GM19324 (cell line): ENCODE measurements around the gene ST7L.

Experiments used
- ATAC-seq: cut with Tn5 transposase; IDR thresholded peaks from one replicate; pipeline ENCODE4 v1.9.1; 2021; ENCODE audit warnings: mild to moderate bottlenecking, moderate library complexity; ENCODE audit not compliant: unreplicated experiment, low FRiP score

The ST7L gene

DNA sequence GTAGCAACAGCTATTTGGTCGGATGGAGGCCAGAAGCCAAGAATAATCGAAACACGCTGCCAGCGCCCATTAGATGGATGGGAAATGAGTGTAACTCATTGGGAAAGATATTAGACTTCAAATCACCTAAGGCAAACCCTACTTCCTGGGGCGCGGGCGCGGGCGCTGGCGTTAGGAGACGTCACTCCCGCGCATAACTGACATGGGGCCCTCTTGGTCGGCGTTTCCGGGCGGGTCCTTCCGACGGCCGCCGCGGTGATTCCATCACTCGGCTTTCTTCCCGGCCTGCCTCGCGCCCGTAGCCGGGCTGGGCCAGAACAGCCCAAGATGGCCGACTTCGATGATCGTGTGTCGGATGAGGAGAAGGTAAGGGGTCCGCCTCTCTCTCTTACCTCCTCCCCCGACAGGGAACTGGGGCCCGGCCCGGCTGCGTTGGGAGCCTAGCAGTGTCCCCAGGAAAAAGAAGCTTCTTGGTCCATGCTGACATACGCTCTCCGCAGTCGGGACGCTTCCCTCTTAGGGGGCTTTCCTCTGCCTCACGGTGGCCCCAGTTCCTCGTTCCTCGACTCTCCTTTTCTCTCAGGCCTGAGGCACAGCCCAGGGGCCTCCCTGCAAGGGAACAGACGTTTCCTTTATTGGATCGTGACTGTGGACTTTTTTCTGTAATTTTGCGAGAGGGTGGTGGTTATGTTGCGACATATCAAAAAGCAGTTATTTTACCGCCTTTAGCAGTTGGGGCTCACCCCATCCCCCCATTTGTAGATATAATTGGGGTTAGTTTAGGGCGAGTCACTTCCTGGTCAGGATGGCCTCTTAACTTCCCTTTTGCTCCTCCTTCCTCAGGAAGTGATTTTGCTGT is 806 bp upstream of the ST7L start, which contains the start of gene CAPZA1:
Gene CAPZA1, plus strand, starts transcription at position 315 of the 859 bp plus-strand sequence. Its CDS starts 13 bp downstream, at position 328.
- peak; percentile 82 for ATAC-seq

DNA sequence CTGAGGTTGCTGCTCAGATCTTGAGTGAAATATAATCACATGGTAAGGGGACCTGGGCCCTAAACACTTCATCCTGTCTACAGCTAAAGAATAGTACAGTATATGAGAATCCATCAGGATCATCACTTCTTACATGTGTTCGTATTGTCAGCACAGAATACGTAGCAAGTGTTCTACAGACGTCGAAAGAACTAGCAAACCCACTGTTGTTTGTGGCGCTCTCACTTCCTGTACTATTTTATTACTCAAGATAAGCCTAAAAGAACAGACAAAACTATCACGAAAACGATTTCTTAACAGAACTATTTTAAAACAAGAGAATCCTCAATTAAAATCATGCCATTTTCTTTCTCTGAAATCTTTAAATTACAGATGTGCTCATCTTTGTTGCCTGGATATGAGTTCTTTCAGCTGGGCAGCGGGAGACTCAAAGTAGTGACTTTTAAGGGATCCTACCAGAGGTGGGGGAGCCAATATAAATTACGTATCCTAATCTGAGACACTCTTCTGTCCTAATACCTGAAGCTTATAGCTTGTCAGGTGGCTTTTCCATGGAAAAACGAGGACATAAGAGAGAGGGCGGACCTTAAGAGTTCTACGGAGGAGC is 724 bp downstream of the ST7L start:
- peak; percentile 1 for ATAC-seq

DNA sequence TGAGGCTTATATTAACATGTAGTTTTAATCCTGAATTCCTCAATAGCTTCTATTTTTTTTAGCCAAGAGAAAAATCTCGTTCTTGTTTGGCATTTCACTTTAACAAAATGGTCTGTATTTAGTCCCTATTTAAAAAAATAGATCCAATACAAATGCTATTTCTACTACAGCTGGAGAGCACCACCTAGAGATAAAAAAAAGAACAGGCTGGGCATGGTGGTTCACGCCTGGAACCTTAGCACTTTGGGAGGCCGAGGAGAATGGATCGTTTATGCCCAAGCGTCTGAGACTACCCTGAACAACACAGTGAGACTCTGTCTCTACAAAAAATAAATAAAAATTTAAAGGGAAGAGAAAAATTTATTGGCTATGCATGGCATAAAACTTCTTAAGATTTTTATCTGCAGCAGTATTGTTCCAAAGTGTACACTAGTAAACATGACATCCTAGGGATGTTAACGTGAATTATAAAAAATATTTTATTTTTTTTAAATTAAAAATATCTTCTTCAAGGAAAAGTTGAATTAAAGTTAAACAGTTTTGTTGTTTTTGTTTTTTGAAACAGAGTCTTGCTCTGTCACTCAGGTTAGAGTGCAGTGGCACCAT is 4.4 kb downstream of the ST7L start:
- no peak for ATAC-seq

DNA sequence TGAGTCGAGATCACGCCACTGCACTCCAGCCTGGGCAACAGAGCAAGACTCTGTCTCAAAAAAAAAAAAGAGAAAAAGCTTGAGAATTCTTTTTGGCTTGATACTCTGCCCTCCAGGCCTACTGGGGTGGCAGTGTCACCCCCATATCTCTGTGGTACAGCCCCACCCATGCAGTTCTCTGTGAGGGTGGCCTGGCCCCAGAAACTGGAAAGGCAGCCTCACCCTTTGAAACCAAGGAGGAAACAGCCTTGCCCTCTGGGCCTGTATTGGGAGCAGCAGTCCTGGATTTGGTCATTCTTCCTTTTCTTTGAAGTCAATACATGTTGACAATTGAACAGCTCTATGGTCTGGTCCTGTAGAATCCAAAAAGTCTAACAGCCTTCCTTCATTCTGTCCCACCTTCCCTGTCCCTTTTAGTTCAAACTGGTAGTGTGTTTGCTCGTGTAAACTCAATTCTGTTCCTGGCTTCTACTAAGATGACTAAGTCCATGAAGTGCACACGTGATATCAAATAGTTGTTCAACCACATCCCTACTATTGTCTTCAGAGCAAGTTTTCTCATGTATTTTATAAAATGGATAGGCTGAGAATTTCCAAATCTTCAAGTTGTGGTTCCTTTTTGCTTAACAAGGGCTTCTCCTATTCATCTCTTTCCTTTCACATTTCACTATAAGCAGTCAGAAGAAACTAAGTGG is 13.2 kb downstream of the ST7L start:
- no peak for ATAC-seq

DNA sequence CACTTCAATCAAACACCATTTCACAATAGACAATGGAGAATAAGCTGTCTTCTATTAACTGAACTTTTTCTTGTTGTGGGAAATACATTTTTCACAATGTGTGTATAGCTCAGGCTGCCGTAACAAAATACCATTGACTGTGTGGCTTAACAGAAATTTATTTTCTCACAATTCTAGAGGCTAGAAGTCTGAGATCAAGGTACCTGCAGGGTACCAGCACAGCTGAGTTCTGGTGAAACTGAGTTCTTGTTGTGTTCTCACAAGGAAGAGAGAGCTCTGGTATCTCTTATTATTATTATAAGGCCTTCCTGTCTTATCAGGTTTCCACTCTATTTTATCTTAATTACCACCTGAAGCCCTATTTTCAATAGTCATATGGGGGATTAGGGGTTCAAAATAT is 15.4 kb downstream of the ST7L start:
- ATAC-seq: no peak

DNA sequence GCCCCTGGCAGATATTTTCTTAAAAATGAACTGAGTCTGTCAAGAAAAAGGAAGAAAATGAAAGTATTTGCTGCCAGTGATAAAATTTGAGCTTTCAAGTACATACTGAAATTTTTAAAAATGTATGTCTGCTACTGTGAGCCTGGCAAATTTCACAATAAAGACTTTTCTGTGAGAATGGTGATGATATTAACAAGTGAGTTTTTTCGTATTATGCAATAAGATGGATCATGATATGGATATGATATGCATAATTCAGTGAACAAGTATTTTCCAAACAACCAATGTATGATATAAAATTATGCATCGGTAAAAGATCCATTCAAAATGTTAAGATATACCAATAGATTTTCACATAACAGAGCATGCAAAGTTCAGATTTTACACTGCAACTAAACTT is 15.9 kb downstream of the ST7L start:
- ATAC-seq: no peak

DNA sequence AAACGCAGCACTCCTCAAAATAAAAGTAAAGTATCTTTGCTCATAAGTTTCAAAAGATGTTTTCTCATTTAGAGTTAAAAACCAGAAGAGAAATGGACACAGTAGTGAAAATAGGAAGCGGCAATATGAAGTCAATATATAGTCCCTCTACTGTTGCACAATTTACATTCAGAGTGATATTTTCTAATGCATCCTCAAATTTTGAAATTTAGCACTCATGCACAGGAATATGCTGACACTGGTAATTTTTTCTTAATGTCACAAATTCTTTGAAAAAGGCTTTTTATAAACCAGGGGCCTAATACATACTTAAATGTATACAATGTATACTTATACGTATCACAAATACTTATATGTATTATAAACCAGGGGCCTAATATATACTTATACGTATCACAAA is 19.5 kb downstream of the ST7L start:
- no peak for ATAC-seq

DNA sequence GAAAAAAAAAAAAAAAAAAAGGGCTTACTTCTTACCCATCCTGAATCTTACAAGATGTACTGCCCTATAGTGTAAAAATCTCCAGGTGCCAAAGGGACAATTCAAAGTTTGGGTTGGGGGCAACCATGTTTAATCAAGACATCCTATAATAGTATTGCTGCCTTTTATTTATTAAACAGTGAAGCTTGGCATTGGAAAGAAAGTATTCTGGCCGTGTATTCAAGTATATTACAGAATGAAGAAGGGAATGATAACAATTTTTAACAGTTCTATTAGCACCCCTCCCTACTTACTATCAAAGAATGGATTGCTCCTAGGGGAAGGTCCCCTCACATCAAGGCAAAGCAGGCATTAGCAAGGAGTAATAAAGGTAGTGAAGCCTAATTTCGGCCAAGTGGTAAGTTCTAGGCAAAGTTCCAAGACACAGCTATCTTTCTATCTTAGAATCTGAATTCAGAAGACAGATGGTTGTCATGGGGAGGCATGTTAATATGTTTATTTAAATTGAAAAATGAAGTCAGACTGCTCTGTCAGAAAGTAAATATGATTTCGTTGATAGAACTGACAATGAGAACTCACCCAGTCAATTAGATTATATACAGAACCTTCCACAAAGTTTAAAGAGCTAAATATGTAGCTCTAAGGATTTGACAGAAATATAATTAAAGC is 24.6 kb downstream of the ST7L start:
- no peak for ATAC-seq

DNA sequence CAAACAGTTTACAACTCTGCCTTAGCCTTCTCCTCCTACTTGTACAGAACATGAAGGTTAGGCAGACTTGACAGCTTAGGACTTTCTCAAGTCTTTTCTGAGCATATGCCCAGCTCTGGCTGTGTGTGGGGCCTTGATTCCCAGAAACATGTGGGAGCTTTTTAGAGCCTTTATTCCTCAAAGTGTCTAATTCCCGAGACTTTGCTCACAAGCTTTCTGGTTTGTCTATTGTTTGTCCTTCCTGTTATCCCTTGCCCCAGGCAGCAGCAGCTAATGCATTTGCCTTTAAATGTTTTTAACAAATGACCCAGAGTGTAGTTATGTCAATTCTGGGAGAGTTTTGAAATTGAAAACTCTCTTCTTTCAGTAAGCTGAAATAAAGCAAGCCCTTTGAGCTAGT is 29.2 kb downstream of the ST7L start:
- no peak for ATAC-seq

DNA sequence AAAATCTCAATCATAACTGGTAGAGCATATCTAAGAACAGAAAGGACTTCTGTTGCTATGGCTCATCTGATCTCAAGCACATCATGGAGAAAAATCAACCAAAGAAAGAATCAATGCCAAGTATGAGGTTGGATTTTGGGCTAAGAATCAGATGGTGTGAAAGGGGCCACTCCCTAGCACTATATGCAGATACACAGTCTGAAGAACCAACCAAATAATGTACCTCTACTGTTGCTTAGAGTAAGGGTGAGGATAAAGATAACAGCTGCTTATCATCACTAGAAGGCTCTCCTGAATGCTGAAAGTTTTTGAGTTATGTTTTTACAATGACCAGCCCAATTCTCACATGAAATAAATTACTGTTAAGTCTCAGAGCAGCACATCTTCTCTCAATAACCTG is 35.6 kb downstream of the ST7L start:
- ATAC-seq: no peak

DNA sequence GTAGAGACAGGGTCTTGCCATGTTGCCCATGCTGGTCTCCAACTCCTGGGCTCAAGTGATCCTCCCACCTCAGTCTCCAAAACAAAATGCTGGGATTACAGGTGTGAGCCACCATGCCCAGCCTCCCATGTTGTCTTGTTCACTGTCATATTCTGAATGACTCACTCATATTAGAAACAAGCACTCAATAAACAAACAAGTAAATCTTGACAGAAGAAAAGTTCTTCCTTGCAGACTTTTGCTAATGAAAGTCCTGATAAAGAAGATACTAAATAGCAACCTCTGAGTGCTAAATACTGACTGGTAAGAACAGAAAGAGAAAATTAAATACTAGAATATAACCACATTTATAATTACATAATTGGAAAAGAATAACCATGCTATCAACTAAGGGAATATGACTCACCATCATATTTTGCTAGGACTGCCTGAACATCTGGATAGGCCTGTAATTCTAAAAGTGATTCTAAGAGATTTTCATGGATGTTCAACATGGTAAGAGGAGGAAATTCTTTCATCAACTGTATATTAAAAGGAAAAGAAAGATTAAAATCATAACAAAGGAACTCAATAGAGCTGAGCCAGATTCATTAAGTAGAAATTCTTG is 37.3 kb downstream of the ST7L start:
- no peak for ATAC-seq

DNA sequence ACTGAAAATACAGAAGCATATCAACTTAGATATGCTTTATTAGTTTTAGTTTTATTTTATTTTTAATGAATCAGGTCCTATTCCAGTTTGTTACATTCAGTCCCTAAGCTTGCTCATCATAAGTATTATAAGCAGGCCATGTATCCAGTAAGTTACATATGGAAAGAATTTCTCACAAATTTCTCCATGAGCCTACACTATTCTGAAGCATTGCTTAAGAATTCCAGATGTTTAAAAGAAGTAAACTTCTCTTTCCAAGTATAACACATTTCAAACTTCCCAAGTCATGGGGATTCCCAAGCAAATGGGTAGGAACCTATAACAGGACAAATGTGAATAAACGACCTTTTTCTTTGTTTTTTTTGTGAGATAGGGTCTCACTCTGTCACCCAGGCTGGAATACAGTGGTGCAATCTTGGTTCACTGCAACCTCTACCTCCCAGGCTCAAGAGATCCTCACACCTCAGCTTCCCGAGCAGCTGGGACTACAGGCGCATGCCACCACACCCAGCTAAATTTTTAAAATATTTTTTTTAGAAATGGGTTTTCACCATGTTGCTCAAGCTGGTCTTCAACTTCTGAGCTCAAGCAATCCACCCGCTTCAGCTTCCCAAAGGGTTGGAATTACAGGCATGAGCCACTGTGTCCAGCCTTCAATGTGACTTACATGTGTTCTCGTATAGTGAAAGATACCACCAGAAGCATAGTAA is 39.0 kb downstream of the ST7L start:
- no peak for ATAC-seq

DNA sequence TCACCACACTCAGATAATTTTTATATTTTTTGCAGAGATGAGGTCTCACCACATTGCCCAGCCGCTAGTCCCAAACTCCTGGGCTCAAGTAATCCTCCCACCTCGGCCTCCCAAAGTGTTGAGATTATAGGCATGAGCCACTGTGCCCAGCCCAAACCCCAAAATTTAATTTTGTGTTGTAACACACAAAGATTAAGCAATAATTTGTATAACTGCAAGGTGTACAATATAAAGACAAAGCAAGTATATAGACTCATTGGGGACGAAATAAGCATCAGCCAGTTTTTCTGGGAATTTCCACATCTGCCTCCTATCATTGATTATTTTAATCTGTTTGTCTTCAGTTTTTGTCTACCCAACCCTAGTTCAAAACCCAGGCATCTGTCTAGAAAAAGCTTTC is 42.7 kb downstream of the ST7L start:
- no peak for ATAC-seq

DNA sequence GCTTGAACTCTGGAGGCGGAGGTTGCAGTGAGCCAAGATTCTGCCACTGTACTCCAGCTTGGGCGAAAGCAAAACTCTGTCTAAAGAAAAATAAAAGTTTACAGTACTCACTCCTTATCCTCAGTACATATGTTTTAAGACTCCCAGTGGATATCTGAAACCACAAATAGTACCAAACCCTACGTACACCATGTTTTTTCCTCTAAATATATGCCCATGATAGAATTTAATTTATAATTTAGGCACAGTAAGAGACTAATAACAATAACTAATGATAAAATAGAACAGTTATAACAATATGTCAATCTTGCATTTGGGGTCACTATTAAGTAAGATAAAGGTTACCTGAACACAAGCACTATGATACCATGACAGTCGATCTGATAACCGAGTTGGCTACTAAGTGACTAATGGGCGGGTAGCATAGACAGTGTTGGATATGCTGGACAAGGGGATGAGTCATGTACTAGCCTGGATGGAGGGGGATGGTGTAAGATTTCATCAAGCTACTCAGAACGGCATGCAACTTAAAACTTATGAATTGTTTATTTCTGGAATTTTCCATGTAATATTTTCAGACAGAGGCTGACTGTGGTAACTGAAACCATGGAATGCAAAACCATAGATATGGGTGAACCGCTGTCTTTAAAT is 43.7 kb downstream of the ST7L start:
- ATAC-seq: no peak

DNA sequence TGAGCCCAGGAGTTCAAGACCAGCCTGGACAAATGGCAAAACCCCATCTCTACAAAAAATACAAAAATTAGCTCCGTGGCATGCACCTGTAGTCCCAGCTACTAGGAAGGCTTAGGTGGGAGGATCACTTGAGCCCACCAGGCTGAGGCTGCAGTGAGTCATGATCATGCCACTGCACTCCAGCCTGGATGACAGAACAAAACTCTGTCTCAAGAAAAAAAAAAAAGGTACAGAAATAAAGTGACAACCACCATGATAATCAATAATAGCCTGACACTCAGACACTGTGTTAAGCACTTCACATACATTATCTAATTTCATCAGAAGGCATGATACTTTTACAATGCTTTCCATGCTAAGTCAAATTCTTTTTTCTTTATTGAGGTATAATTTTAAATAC is 53.1 kb downstream of the ST7L start:
- ATAC-seq: no peak

DNA sequence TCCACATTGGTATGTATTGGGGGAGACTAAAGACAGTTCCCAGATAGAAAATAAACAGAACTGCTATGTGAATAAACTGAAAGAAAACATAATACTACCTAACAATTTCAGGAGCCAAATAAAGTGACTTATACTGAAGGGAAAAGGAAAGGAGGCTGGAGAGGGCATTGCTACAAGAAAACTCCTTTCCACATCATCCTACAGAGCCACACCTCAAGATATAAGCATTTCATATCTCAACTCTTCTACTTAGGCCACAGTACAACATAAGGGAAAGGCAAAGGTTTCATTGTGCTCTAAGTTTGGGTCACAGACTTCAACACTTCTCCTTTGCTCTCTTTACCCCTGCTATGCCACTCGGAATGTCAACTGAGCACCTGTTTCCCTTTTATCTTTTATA is 54.9 kb downstream of the ST7L start:
- ATAC-seq: no peak

DNA sequence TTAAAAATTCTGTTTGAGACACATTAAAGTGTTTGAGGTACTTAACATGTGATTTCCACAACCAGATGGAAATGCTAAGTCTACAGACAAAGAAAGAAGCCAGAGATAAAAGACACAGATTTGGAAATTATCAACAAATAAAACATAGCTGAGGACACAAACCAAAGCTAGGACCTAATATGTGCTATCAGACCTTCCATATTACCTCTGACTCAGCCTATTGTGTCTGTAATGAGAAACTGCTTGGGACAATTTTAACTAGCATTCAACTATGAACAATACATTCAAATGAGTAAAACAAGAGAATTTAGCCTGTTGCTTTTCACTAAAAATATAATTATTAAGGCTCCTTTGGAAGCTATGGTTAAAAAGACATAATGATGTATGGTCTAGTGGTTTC is 55.6 kb downstream of the ST7L start:
- ATAC-seq: no peak

DNA sequence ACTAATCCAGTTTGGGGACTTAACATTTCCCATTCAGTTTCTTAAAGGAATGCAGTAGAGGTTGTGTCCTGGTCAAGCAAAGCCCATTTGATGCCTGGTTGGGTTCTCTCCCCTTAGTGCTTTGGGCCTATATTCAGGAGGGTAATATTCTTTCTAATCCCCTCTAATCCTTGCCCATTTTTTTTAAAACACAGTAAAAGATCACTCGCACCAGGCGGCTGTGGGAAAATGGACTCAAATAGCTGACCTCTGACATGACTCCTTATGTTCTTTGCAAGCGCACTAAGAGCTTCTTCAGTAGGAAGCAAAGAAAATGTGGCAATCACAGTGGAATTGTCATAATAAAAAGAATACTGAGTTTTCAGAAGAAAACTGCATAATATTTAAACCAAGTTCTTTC is 60.3 kb downstream of the ST7L start:
- no peak for ATAC-seq

DNA sequence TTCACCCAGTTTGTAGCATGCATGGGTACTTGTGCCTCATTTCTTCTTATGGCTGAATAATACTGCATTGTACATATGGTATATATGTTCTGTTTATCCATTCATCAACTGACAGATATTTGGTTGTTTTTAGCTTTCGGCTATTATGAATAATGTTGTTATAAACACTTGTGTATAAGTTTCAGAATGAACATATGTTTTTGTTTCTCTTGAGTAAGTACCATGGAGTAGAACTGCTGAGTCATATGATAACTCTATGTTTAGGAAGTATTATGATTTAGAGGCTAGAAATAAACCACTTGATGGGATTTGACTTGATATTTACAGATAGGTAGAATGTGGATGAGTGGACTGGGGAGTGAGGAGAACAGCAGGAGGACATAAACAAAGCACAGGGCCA is 61.6 kb downstream of the ST7L start:
- no peak for ATAC-seq
